SK-N-SH treated with all-trans-retinoic acid at 6 μM for 48 hours (cell line): ENCODE measurements around the gene CYB5A.

Experiments
- BACH2 ChIP-seq: fragments of 250-450 bp; sonication (Bioruptor Pico); IDR thresholded peaks from 2 replicates; pipeline ENCODE4 v1.9.0; 2021; ENCODE audit warnings: mild to moderate bottlenecking, borderline replicate concordance
- PATZ1 ChIP-seq: fragments of 250-450 bp; sonication (Bioruptor Pico); IDR thresholded peaks from 2 replicates; pipeline ENCODE4 v1.8.0; 2020; ENCODE audit warnings: mild to moderate bottlenecking, moderate library complexity, borderline replicate concordance
- SNAI2 ChIP-seq: fragments of 250-450 bp; sonication (Bioruptor Pico); IDR thresholded peaks from 2 replicates; pipeline ENCODE4 v1.5.0; 2020; ENCODE audit warnings: mild to moderate bottlenecking, moderate library complexity
- ZC3H10 ChIP-seq: fragments of 250-450 bp; sonication (Bioruptor Pico); IDR thresholded peaks from 2 replicates; pipeline ENCODE4 v1.5.1; 2021; ENCODE audit warnings: mild to moderate bottlenecking, moderate library complexity
- ZFP30 ChIP-seq: fragments of 450-650 bp; formaldehyde crosslinking; IDR thresholded peaks from 2 replicates; pipeline ENCODE4 v1.5.0; 2022; ENCODE audit warnings: mild to moderate bottlenecking, moderate library complexity
- ZNF70 ChIP-seq: fragments of 450-650 bp; formaldehyde crosslinking; IDR thresholded peaks from 2 replicates; pipeline ENCODE4 v1.5.0; 2020; ENCODE audit warnings: mild to moderate bottlenecking, moderate library complexity
- ZNF8 ChIP-seq: fragments of 450-650 bp; formaldehyde crosslinking; IDR thresholded peaks from 2 replicates; pipeline ENCODE4 v1.5.0; 2020; ENCODE audit warnings: mild to moderate bottlenecking, moderate library complexity

DNA sequence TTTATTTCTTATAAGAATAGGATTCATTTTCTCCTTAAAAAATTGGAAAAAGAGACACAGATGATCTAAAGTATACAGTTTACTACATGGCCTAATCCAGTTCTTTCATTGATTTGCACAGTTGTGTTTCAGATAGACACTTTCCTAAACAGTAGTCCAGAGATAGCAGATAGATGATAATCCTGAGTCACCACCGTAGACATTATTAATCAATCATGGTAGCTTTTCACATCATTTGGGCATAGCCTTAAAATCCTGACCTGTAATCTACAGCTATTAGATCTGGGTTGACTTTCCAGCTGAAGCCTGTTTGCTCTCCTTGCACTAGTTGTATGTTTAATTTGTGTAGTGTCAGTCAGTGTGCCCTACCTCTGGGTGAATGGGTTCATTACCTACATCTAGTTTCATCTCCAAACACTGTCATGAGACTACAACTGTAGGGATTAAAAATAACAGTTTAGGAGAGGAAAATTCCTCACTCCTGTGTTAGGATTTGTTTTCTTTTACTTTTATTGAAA is 38.0 kb upstream of the CYB5A start:
- TF ChIP-seq ZNF70 (no peak), BACH2 (no peak), ZNF8 (CRISPR knock-in tag) (no peak), SNAI2 (CRISPR knock-in tag) (no peak), PATZ1 (CRISPR knock-in tag) (no peak), ZFP30 (CRISPR knock-in tag) (no peak), ZC3H10 (CRISPR knock-in tag) (no peak)
